SK-N-SH (cell line): ENCODE measurements around the gene IL21R.

Experiments used
- FOSL2 ChIP-seq: IDR thresholded peaks from 2 replicates; pipeline ENCODE4 v1.4.0; 2012; ENCODE audit warnings: low read depth, mild to moderate bottlenecking, moderate library complexity, borderline replicate concordance
- NRF1 ChIP-seq: IDR thresholded peaks from 2 replicates; pipeline ENCODE4 v1.6.1; 2012; ENCODE audit warnings: low read depth, mild to moderate bottlenecking, low read length
- RFX5 ChIP-seq: IDR thresholded peaks from 2 replicates; pipeline ENCODE4 v1.6.1; 2012; ENCODE audit warnings: mild to moderate bottlenecking, improper control_type of control experiment, low read length
- SMC3 ChIP-seq: IDR thresholded peaks from 2 replicates; pipeline ENCODE4 v1.6.1; 2012; ENCODE audit warnings: low read depth, low read length, improper control_type of control experiment
- USF2 ChIP-seq: fragments of 150-350 bp; IDR thresholded peaks from 2 replicates; pipeline ENCODE4 v1.6.1; 2017; ENCODE audit warnings: antibody characterized with exemption, low read length, low read depth, borderline replicate concordance
- ZBTB33 ChIP-seq: IDR thresholded peaks from 2 replicates; pipeline ENCODE4 v1.4.0; 2012; ENCODE audit warnings: low read depth, borderline replicate concordance
- TF ChIP-seq, protein P1 (sequence below): fragments of 200-600 bp; sonication (generic); IDR thresholded peaks from 2 replicates; pipeline ENCODE4 v1.6.1; 2017; ENCODE audit warnings: antibody characterized with exemption, mild to moderate bottlenecking, moderate library complexity

DNA sequence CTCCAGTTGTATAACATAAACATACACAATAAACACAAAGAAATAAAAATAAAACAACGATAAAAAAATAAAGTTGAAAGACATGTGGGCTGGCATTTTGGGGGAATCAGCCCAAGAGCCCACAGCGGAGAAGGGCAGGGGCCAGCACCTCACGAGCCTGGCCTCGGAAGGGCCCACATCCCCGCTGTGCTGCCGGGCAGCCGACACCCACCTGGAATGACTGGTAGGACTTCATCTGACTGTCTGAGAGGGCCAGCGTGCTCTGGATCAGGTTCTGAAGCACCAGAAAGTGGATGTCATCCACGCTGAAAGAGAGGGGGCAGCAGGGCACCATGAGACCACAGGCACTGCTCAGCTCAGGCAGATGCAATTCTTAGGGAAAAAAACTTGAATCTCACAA lies 74.3 kb downstream of the IL21R start:
- TF ChIP-seq USF2: no peak
- TF ChIP-seq, protein P1, sequence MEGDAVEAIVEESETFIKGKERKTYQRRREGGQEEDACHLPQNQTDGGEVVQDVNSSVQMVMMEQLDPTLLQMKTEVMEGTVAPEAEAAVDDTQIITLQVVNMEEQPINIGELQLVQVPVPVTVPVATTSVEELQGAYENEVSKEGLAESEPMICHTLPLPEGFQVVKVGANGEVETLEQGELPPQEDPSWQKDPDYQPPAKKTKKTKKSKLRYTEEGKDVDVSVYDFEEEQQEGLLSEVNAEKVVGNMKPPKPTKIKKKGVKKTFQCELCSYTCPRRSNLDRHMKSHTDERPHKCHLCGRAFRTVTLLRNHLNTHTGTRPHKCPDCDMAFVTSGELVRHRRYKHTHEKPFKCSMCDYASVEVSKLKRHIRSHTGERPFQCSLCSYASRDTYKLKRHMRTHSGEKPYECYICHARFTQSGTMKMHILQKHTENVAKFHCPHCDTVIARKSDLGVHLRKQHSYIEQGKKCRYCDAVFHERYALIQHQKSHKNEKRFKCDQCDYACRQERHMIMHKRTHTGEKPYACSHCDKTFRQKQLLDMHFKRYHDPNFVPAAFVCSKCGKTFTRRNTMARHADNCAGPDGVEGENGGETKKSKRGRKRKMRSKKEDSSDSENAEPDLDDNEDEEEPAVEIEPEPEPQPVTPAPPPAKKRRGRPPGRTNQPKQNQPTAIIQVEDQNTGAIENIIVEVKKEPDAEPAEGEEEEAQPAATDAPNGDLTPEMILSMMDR: peak; percentile 17
- TF ChIP-seq ZBTB33: no peak
- TF ChIP-seq FOSL2: no peak
- no peak for TF ChIP-seq SMC3
- no peak for TF ChIP-seq RFX5
- no peak for TF ChIP-seq NRF1
